DMS114 treated with DMSO at 0.1 percent for 48 hours (cell line): ENCODE data around the gene TECPR1.
"Not testable (repeated sequence)": the region's sequence is repeated elsewhere in the genome, so short reads cannot be mapped to it uniquely, and the experiment has no call there.

Source experiments
- DNase-seq: peaks from one replicate; lab custom pipeline; 2025; ENCODE audit not compliant: unreplicated experiment; lab: John Stamatoyannopoulos, UW

The TECPR1 gene

DNA sequence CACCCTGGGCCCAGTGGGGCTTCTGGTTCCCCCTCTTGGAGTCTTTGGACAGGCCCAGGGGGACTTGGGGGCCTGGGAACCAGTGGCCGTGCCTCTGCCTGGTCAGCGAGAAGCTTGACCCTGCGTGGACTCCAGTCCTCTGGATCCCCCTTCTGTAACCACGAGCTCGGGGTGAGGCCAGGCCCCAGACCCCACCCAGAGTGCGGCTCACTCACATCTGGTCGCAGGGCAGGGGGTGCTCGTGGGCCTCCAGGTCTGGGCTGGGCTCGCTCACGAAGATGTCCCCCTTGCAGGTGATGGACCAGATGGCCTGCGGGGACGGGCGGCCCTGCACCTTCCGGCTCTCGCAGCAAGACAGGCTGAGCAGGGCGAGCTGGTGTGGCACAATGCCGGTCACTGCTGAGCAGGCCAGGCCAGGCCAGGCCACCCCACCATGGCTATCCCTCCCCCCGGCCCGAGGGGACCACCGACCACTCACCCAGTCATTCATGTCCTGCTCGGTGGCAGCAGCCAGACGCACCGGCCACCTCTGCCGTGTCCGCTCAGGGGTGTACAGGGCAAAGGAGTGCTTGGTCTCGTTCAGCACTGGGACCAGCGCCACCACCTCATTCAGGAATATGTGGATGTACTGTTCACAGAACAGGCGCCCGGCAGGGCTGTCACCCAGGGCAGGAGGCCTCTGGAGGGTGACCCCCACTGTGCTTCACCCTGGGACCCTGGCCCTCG, 21.1 kb downstream of the TECPR1 start:
- no peak for DNase-seq

DNA sequence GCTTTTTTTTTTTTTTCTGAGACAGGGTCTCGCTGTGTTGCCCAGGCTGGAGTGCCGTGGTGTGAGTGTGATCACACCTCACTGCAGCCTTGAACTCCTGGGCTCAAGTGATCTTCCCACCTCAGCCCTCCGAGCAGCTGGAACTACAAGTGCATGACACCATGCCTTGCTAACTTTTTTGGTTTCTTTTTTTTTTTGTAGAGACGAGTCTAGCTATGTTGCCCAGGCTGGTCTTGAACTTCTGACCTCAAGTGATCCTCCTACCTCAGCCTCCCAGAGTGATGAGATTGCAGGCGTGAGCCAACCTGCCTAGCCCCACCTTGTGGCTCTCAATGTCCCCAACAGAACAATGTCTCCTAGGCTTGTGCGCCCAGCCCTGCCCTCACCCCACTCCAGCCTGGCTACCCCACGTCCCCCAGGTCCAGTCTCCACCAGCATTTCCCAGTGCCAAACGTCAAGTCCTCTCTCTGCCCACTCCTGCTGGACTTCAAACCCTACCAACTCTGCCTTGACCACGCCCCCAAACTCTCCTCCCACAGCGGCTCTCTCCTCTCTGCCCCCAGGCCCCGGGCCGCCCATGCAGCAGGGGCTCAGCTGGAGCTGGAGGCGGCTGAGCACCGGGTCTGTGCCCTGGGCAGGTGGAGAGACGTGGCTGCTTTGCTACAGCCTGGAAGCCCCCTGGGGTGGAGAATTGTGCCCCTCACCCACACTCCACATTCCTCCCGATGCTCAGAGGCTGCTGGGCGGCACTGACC, 21.9 kb downstream of the TECPR1 start:
- DNase-seq, result no peak

DNA sequence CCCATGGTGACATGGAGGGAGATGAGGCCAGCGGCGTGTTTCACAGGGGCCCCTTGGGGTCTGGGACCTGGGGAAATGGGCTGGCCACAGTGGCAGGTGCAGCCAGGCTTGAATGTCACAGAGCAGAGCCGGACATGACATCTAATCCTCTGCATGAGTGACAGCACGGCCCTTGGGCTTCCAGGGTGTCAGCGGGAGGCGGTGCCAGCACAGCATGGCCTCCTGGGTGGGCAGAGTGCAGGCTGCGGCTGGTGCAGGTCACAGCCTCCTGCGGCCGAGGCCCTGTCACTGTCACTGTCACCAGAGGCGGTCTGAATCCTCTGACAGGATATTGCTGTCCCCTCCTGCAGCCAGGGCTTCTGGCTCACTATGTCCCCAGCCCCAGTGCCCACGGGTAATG, 22.6 kb downstream of the TECPR1 start:
- DNase-seq, result no peak

DNA sequence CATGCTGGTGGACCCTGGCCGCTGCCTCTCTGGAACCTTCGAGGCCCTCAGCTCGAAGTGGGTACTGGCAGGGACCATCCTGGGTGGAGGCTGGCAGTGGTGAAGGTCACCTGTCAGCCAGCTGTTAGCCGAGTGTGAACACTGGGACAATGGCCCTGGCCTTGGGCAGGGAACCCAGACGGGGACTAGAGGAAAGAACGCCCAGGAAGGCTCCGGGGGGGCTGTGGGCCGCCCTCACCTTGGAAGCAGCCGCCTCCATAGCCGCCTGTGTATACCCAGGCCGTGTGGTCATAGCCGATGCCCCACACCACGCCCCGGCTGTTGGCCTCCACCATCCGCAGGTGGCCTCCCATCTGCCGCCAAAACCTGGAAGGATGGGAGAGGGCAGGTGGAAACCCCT, 23.2 kb downstream of the TECPR1 start:
- DNase-seq, result no peak

DNA sequence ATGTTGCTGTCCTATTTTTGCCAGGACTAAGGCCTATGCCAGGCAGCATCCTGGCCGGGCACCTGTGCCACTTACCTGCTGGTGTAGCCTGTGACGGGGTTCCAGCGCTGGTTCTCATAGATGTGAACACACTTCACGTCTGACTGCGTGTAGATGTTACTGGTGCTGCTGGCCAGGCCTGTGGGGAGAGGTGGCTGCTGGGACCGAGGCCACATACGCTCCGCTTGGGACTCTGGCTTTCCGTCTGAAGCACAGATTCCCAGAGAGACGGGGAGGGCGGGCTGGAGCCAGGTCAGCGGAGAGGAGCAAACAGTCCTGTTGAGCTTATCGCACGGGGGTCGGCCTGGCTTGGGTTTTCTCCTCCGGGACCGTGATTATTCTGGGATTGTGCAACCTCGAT, 24.1 kb downstream of the TECPR1 start:
- DNase-seq, result no peak

DNA sequence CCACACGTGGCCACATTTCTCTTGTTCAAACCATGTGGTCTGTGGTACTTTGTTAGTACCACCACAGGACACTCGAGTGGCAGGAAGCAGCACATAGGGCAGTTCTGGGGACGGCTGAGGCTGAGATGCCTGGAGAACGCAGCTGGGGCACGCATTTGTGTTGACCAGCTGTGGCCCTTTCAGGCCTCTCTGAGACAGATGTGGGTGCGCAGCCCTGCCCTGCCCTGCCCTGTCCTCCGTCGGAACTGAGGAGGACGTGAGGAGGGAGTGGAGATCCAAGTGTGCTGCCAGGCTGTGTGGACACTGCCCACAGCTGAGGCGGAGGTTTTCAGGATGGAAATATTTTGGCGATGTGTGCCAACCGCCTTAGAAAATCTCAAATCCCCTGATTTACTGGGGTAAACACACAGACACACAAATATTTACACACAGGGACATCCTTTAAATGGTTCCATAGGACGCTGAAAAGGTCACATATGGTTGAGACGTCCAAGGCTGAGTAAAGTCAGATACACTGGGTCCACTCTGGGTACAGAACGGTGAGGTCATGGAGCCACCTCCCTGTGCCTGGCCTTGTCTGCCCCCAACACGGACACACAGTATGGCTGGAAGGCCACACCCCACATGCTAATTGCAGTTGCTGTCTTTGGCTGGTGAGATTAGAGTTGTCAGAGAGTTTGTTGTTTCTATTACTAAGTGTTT, 26.0 kb downstream of the TECPR1 start:
- no peak for DNase-seq

DNA sequence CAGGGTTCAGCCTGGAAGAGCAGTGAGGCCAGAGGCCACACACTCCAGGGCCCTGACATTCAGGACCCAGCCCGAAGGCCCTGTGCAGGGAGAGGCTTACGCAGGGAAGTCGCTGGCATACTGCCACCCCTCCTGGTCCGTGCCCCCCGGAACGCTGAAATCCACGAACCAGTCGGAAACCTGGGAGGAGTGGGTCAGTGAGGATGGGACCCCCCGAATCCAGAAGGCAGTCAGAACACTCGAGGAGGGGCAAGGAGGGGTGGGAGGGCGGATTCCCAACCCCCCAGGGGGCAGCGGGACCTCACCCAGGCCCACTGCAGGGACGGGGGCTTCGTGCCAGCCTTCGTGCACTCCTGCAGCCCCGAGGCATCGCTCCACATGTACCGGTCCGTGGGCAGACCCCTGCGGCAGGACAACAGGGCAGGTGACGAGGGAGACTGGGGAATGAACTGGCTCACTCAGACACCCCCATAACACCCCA, 27.3 kb downstream of the TECPR1 start:
- no peak for DNase-seq

DNA sequence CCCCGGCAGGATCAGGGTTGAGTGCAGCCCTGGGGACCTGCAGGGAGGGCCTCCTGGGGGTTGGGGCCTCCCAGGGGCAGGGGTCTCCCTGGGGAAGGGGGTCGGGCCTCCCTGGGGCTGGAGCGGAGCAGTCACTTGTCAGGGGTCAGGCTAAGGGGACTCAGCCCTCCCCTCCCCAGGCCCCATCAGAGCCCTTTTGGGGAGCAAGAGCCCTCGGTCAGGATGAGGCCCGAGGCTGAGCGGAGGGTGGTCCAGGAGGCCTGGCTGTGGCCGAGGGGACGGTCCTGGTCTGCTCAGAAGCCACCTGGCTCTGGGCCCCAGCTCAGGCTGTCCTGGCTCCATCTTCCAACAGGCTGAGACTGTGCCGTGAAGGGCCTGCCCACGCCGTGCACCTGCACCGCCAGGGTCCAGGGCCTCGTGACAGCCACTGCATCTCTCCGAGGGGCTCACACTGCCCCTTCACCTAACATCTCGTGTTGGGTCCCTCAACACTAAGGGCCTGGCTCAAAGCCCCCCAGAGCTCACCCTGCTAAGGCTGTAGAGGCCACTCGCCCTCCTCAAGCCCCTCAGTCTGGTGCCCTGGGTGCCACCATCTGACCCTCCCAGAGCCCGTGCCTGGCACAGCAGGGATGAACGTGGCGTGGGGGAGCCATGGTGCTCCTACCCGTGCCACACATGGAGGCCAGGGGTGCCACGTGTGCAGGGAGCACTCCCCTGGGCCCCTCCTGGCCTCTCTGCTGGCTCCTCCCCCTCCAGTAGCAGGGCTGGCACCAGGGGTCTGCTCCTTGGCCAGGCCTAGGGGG, 27.9 kb downstream of the TECPR1 start:
- DNase-seq, result no peak

DNA sequence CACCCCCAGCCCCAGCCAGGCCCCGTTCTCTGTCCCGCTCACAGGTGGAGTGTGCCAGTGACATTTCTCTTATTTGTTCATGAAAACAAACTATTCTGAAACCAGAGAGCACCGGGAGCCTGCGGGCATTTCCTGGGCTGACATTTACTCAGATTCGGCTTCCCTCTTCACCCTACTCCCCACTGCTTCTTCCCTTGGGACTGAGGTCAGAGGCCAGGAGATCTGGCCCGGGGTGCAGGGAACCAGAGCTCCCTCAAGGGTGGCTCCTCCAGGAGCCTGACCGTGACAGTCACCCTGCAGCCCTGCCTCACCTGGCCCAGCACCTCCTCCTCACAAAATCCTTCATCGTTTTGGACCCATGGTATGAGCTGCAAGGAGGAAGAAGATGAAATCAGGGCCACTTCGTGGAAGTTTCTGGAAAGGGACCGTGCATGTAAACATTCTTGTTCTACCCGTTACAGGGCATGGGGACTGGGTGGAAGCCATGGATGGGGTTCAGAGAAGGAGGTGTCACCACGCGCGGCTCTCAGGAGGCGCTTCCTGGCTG, 28.6 kb downstream of the TECPR1 start:
- DNase-seq, result no peak

DNA sequence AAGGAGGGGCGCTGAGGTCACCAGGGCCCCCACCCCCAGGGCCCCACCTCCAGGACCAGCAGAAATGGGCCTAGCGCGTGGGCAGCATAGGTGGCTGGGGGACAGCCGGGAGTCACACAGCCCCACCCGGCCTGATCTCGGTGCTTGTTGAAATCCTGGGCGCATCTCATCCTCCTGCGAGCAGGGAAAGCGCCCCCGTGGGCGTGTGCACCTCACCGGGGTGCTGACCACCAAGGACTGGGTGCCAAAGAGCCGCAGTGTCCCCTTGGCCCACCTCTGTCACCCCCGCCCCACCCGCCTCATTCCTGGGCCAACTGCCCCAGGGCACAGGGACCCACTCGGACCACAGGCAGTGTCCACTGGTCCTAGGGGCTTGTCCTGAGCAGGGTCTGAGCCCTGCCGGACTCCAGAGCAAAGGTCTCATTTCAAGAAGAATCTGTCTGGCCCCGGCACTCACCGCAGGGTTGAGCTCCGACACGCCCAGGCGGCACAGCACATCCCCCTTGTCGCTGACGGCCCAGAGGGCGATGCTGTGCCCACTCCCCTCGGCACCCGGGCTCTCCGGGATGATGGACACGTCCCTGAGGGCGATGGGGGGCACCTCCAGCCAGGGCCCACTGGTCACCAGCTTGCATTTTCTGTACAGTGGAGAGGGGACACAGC, 29.4 kb downstream of the TECPR1 start:
- no peak for DNase-seq

DNA sequence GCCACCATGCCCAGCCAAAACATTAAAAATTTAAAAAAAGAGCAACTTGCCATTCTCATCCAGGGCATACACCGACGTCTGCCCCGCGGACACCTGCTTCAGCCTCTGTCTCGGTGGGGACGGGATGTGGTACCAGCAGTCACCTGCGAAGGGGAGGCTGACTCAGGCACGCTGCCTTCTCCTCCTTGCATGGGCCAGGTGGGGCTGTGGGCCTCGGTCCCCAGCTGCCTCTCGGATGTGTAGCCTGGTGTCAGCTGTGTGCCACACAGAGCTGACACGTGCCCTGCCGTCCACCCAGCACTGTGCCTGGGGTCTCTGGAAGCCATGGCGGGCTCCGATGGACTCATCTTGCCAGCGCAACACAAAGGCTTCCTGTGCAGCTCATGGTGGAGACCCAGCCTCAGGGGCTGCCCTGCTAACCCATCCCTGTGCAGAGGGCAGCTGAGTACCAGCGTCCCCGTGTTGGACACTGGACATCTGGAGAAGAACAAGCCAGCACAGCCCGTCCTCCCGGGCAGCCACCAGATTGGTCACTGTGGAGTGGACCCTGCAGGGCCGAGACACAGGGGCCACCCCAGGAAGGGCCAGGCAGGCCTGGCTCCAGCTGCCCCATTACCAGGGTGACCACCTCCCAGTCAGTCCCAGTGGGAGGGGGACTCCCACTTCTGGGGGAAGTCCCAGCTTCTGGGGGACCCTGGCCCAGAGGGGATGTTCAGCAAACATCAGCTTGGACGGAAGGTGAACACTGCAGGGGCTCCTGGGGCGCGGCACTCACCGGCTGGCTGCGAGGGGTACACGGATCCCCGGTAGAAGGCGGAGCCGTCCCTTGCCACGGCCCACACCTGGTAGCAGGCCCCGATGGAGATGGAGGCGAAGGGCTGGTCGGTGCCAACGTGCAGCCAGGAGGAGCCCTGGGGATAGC, 30.2 kb downstream of the TECPR1 start:
- DNase-seq, result no peak

DNA sequence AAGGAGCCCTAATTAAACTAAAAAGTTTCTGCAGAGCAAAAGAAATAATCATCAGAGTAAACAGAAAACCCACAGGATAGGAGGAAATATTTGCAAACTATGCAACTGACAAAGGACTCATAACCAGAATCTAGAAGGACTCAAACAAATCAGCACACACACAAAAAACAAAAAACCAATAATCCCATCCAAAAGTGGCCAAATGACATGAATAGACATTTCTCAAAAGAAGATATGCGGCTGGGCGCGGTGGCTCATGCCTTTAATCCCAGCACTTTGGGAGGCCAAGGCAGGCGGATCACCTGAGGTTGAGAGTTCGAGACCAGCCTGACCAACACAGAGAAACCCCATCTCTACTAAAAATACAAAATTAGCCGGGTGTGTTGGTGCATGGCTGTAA, 32.6 kb downstream of the TECPR1 start:
- DNase-seq, result not testable (repeated sequence)

DNA sequence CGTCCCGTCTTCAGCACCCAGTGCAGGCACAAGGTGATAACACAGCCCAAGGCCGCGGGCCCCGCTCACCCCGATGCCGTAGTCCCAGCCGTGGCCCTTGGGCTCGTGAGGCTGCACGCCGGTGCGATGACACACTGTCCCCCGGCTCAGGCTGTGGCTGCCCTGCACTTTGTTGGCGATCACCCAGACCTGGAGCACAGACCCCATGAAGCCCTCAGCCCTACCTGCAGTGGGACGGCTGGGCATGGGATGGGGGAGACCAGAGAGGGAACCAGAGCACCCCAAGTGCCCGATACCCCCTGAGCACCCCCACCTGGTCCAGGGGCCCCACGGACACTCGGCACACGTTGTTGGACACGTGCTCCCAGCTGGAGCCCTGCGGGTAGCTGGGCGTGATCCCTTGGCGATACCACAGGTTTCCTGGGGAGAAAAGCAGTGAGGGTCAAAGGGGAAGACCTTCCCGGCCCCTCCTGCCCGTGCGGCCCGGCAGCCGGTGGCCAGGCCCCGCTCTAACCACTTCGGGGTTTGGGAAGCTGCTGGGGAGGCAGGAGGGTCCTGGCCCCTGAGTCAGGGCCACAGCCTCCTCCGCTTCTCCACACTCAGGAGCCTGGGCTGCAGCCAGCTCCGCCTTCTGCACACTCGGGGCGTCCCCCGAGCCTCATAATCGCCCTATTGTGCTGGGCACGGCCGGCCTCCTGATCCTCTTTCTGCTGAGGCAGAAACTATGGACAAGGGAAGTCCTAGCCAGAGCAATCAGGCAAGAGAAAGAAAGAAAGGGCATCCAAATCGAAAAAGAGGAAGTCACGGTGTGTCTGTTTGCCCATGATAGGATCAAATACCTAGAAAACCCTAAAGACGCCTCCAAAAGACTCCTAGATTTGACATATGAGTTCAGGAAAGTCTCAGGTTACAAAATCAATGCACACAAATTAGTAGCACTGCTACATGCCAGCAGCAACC, 34.1 kb downstream of the TECPR1 start:
- no peak for DNase-seq

DNA sequence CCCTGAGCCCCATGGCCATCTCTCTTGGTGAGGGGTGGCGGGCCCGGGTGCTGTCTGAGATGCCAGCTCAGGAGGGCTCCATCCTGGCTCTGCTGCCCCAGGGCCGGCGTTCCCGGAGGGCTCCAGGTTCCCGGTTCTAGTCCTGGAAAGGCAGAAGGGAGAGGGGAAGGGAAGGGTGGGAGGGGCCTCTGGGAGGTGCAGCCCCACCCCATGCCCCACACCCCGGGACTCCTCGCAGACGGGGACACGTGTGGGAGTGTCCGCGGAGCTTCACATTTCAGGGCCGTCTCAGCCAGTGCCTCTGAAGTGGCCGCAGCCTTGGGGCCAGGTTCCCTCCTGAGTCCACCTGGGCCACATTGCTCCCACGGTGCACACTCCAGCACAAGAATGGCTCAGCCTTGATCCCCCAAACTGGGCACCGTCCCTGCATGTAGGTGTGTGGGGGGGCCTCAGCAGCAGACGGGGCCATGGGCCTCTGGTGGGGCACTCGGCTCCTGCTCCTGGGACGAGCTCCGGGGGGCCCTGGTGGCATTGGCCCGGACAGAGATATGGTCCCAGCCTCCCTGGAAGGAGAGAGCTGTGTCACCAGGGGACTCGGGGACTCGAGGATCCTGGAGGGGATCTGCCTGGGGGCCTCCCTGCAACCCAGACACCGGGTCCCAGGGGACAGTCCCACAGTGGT, 35.0 kb downstream of the TECPR1 start:
- no peak for DNase-seq

DNA sequence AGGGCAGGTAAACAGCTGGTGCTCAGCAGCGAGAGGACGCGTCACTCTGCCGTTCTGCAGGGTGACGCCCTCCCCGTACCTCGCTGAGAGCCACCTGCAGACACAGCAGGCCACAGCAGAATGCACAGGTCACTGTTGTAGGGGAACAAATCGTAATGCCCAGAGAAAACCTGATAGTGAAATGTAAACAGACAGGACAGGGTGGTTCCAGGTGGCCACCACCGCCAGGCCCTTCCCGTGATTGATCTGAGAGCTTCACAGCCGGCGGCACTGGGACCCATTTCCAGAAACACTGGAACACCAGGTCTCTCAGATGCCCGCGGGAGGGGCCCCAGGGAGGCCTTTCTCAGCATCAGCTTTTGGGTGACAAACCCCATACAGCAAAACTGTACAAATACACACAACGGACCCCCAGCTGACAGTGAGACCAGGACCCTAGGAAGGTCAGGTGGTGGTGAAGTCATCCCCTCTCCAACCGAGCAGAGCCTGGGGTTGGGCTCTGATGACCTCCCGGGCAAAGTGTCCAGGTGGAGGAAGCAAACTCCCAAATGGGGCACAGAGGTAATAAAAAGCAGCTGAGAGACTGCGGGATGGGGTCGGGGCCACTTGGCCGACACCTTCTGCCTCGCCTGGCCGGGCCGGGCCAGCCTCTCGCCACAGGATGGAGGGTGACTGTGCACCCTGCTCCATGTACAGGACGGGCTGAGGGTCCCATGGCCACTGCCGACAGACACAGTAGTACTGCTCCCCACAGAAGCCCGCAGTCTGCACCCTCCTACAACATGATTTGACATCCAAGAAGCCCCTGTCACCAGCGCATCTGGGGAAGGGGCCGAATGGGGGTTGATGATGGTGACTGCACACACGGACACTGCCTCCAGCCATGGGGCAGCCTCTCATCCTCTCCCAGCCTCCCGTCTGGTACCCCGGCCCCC, 36.2 kb downstream of the TECPR1 start:
- DNase-seq, result no peak

DNA sequence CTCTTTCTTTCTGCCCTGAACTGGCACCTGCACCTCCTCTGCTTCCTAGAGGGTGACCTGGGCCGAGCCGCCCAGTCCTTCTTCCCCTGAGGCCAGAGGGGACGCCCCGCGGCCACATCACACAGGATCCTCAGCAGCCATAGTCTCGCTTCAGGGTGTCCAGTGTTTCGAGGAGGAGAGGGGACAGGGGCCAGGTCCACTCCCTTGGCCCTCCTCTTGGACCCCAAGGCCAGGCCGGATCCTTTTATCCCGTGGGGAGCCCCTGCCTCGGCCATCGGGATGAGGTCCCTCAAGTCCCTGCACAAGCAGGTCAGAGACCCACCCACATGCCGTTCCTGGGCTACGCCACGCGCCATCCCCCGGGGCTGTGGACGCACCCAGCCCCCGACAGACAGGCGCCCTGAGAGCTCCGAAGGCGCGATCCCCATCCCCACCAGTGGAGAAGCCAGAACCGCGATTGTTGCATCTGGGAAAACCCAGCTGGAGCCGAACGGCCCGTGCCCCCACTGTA, 37.2 kb downstream of the TECPR1 start:
- DNase-seq, result no peak
